GM18499 (cell line): ENCODE data around the gene PDGFRB.
"Not testable (repeated sequence)": the region's sequence is repeated elsewhere in the genome, so short reads cannot be mapped to it uniquely, and the experiment has no call there.

Experiments
- ATAC-seq: cut with Tn5 transposase; IDR thresholded peaks from one replicate; pipeline ENCODE4 v1.9.1; 2021; ENCODE audit warnings: moderate number of reproducible peaks; ENCODE audit not compliant: insufficient read depth, unreplicated experiment

PDGFRB gene

GRCh38 chr5:150104550-150104870 lies 51.1 kb downstream of the PDGFRB start:
- ATAC-seq: no peak

GRCh38 chr5:150103678-150104549 lies 51.7 kb downstream of the PDGFRB start:
- ATAC-seq: no peak

- no peak for ATAC-seq
Observed at GRCh38 chr5:150101023-150101422, 54.6 kb downstream of the PDGFRB start.

DNA sequence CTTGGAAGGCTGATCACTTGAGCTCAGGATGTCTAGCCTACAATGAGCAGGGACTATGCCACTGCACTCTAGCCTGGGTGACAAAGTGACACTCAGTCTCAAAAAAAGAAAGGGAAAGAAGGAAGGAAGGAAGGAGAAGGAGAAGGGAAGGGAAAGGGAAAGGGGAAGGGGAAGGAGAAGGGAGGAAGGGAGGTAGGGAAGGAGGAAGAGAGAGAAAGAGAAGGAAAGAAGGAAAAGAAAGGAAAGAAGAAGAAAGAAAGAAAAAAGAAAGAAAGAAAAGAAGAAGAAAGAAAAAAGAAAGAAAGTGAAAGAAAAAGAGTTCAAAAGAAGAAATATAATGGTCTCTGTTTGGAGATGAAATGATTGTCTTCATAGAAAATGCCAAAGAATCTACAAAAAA lies 58.5 kb downstream of the PDGFRB start:
- ATAC-seq: no peak

DNA sequence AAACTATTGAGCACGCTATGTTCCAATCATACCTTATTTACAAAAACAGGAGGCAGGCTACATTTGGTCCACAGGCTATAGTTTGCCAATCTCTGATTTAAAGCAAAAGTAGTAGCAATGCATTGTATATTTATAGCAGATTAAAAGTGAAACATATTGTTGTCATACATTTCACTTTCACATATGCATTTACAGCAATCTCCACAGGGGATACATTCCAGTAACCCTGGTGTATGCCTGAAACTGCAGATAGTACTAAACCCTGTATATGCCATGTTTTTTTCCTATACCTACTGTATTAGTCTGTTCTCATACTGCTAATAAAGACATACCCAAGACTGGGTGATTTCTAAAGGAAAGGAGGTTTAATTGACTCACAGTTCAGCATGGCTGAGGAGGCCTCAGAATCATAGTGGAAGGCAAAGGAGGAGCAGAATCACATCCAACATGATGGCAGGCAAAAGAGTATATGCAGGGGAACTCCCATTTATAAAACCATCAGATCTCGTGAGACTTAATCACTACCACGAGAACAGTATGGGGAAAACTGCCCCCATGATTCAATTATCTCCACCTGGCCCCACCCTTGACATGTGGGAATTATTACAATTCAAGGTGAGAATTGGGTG lies 63.4 kb downstream of the PDGFRB start:
- peak; percentile 60 for ATAC-seq

- no peak for ATAC-seq
Observed at GRCh38 chr5:150085950-150086715, 69.5 kb downstream of the PDGFRB start, which contains the start of gene CSF1R. TSS of gene CSF1R (minus strand) at chr5:150086554. CDS start at chr5:150086427, 127 bp downstream.

DNA sequence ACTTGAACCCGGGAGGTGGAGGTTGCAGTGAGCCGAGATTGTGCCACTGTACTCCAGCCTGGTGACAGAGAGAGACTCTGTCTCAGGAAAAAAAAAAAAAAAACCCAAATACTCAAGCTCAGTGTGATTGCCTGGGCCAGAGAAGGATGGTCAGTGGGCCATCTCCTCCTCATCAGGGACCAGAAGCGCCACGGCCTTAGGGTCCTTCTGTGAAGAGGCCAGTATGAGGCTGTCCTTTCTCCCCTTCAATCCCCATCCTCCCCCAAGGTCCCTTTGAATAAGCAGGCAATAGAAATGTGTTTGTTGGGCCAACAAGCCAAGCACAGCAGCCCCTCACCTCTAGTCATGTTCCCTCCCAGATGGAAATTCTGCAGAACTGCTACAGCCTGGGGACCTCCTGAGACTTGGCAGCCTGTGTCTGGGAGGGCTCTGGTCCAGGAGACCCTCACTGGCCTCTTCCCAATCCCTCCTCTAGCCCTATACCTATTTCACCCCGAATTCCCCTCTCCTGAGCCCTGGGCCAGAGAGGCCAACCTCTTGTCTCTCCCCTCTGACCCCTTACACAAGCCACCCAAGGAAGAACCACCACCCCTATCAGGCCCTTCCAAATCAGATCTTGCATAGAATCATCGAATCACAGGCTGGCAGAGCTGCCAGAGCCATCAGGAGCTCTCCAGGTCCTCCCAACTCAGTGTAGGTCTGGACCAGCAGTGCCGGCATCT lies 70.3 kb downstream of the PDGFRB start:
- ATAC-seq: no peak

- not testable (repeated sequence) for ATAC-seq
Observed at GRCh38 chr5:150084754-150085153, 70.9 kb downstream of the PDGFRB start.

DNA sequence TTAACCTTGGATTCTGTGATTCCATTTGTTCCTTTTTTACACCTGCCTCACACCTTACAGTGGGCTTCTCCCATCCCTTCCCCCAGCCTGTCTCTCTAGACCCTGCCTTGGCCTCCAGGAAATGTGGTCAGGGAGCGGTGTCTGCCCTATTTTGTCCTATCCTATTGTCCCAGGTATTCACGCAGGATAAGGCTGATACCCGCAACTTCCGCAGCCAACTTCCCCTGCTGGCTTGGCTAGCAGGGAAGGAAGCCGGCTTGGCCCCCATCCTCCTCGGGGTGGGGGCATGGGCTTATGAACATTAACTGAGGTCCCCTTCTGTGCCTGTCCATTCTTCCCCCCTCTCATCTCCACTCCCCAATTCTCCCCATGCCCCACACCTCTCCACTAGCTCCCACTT lies 72.8 kb downstream of the PDGFRB start:
- ATAC-seq: no peak

DNA sequence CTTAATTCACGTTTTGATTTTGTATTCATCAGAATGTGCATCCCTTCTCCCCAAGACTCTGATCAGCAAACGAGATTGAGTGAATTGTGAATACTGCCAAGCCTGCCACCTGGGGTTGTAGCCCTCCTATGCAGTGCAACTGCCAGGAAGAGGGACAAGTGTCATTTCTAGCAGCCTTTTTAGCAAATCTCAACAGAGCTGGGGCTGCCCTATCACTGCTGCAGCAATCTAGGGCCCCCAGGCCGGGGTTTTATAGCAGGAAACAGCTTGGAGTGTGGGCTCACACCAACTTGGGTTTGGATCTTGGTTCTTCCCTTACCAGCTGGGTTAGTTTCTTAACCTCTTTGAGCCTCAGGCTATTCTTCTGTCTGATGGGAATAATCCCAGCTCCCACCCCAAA lies 73.3 kb downstream of the PDGFRB start:
- no peak for ATAC-seq

DNA sequence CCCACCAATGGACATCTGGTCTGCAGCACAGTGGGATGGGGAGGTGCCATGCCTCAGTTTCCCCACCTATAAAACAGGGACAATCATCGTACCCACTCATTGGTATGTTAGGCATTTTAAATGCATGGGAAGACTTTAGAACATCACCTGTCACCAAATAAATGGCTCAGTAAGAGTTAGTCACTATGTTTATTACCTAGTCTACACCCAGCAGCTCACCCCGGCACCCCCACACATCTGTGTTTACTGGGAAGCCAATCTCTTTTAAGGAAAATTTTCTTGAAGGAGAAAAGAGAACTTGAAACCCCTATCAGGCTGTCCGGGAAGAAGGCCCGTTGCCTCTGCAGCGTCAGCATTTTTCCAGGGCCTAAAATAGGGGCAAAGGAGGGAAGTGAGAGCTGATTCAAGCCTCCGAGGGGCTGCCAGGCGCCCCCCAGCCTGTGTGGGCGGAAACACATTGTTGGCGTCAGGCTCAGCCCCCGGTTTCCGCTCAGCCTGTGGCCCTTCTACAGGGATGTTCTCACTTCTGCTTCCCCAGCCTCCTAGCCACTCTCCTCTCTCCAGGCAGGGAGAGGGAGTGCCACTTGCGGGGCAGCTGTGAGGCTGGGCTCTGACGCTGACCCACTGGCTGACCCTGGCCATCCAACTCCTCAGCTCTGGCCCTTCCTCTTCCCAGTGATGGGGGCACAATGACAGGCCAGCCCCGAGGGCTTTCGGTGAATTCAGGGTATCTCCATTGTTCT lies 73.9 kb downstream of the PDGFRB start:
- no peak for ATAC-seq

GRCh38 chr5:150080696-150081435 lies 74.8 kb downstream of the PDGFRB start:
- ATAC-seq: no peak

- ATAC-seq: no peak
Observed at GRCh38 chr5:150079909-150080461, 75.7 kb downstream of the PDGFRB start.

DNA sequence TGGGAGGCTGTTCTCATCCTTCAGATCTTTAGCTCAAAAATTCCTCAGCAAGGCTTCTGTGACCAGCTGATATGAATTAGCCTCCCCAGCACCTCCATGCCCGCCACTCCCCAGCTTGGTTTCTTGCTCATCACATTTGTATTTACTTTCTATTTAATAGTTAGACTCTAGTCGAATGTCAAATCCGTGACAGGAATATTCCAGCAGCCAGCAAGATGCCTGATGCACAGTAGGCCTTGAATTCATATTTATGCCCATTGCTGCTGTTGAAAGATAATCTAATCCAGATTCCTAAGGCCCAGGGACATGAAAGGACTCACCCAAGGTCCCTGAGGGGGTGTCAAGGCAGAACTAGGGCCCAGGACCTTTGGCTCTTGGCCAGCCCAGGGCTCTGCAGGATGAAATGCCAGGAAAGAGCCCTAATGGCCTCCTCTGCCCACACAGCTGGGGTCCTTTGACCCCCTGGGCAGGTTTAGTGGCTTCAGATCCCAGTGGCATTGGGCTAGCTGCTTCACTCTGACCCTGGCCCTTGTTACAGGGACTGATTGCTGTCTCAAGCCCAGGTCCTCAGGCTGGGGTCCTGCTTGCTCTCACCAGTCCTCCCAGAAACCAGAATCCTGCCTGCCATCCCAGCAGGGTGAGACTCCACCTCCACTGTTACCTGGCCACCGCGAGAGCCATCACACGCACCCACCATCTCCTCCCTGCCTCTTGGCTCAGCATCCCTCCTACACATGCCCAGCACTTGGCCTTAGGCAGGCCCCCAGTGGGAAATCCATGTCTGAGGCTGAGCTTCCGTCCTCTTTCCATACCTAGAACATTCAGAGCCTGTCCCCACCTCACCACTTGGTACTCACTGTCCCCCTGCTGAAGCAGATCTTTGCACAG lies 76.6 kb downstream of the PDGFRB start:
- no peak for ATAC-seq

GRCh38 chr5:150077996-150078801 lies 77.4 kb downstream of the PDGFRB start:
- ATAC-seq: no peak

DNA sequence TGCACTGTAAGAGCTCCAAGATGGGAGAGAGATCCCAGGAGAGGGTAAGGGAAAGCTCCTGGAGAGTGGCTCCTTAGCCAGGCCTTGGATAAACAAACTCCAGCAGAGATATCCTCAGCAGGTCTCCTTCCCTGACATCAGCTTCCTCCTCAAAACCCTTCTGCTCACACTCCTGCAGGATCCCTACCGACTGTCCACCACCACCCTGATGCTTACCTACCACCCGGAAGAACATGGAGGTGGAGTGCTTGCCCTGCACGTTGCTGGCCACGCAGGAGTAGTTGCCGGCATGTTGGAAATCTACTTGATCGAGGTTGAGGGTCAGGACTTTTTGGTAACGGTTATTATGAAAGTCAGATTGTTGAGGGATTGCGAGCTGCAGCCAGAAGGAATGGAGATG lies 78.6 kb downstream of the PDGFRB start:
- ATAC-seq: no peak

DNA sequence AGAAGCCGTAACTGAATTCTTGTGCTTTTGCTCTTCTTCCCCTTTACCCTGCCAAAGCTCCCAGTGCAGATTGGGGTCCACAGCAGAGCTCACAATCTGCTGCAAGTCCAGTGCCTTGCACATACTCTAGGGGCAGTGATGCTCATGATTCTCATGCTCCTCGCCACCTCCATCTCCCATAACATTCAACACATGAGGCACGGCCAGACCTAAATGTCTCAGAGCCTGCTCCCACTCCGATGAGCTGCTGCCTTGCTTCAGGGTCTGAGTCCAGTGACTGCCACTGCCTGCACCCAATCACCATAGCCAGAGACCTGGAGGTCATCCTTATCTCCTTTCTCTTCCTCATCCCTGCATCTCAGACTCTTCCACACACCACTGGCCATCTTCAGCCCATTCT lies 79.8 kb downstream of the PDGFRB start:
- no peak for ATAC-seq
